PC-3 (cell line): Measurements from ENCODE around the gene TBCC. TPM values are rescaled to one million over a fixed set of nuclear protein-coding genes. Genes with fewer than 3 reads are reported as not detected.

Experiments used
- ATAC-seq: fragments of 200-7000 bp; cut with Tn5 transposase; 2 replicates; pipeline ENCODE4 v1.9.1; 2020; ENCODE audit warnings: mild to moderate bottlenecking, moderate library complexity
- BruUV-seq: library from RNA; stranded (reverse); fragments of 400-500 nt; replicated peaks from 2 replicates; lab custom pipeline; 2021; lab: Mats Ljungman, UMichigan
- CTCF ChIA-PET: fragments of 300-600 bp; sonication (Branson Sonifier 250); formaldehyde crosslinking; loops from one replicate; lab custom pipeline; 2022; ENCODE audit warnings: antibody characterized with exemption; lab: Charles Lee
- POLR2A ChIA-PET: fragments of 300-600 bp; sonication (Branson Sonifier 250); formaldehyde crosslinking; loops from one replicate; lab custom pipeline; 2022; ENCODE audit warnings: antibody characterized with exemption; ENCODE audit not compliant: unreplicated experiment; lab: Charles Lee
- DNase-seq: peaks from one replicate; pipeline ENCODE4 v3.0.0-alpha.2; 2015
- H2AFZ ChIP-seq: fragments of 300-600 bp; sonication (generic); 2 replicates; pipeline ENCODE4 v1.6.0; 2016; ENCODE audit warnings: antibody characterized with exemption, low read length
- H3F3A ChIP-seq: fragments of 300-600 bp; sonication (generic); one replicate; pipeline ENCODE4 v1.6.0; 2017; ENCODE audit warnings: antibody characterized with exemption, low read length, control low read depth, mild to moderate bottlenecking; ENCODE audit not compliant: unreplicated experiment
- H3K27ac ChIP-seq: fragments of 300-600 bp; sonication (generic); 2 replicates; pipeline ENCODE4 v1.5.1; 2016; ENCODE audit warnings: mild to moderate bottlenecking, low read length
- H3K27me3 ChIP-seq: fragments of 300-600 bp; sonication (generic); 2 replicates; pipeline ENCODE4 v1.6.1; 2016; ENCODE audit warnings: low read length, mixed read lengths
- H3K36me3 ChIP-seq: fragments of 300-600 bp; sonication (generic); 2 replicates; pipeline ENCODE4 v1.6.1; 2016; ENCODE audit warnings: low read depth, mixed run types, low read length, mixed read lengths
- H3K4me1 ChIP-seq: fragments of 300-600 bp; sonication (generic); 2 replicates; pipeline ENCODE4 v1.5.1; 2016; ENCODE audit warnings: low read length; ENCODE audit not compliant: insufficient read depth
- H3K4me2 ChIP-seq: fragments of 300-600 bp; sonication (generic); 2 replicates; pipeline ENCODE4 v1.6.0; 2016; ENCODE audit warnings: low read length
- H3K4me3 ChIP-seq: fragments of 300-600 bp; sonication (generic); 2 replicates; pipeline ENCODE4 v1.5.1; 2016; ENCODE audit warnings: mild to moderate bottlenecking, low read length, mixed read lengths
- H3K79me2 ChIP-seq: fragments of 300-600 bp; sonication (generic); 2 replicates; pipeline ENCODE4 v1.6.1; 2017; ENCODE audit warnings: low read length, mixed read lengths
- H3K9ac ChIP-seq: fragments of 300-600 bp; sonication (generic); 2 replicates; pipeline ENCODE4 v1.6.0; 2016; ENCODE audit warnings: mild to moderate bottlenecking, low read length
- H3K9me2 ChIP-seq: fragments of 300-600 bp; sonication (generic); replicated peaks from 2 replicates; pipeline ENCODE4 v1.6.1; 2016; ENCODE audit warnings: mixed run types, low read length, mixed read lengths
- H3K9me3 ChIP-seq: fragments of 300-600 bp; sonication (generic); 2 replicates; pipeline ENCODE4 v1.6.1; 2016; ENCODE audit warnings: low read length, mixed read lengths
- H4K20me1 ChIP-seq: fragments of 300-600 bp; sonication (generic); 2 replicates; pipeline ENCODE4 v1.6.1; 2016; ENCODE audit warnings: low read length, mixed read lengths
- CTCF ChIP-seq: fragments of 300-600 bp; sonication (generic); conservative IDR thresholded peaks from 2 replicates; pipeline ENCODE4 v1.5.1; 2017; ENCODE audit warnings: antibody characterized with exemption, low read depth, mild to moderate bottlenecking, low read length
- EZH2 ChIP-seq: fragments of 300-600 bp; sonication (generic); IDR thresholded peaks from one replicate; pipeline ENCODE4 v1.6.1; 2017; ENCODE audit warnings: antibody characterized with exemption, mild to moderate bottlenecking, low read length; ENCODE audit not compliant: unreplicated experiment
- EZH2phosphoT487 ChIP-seq: fragments of 300-600 bp; sonication (generic); IDR thresholded peaks from 2 replicates; pipeline ENCODE4 v1.6.1; 2018; ENCODE audit warnings: mild to moderate bottlenecking, antibody characterized with exemption, low read length, borderline replicate concordance
- intact Hi-C: fragments of 100-400 bp; cut with micrococcal nuclease; formaldehyde crosslinking; loops from 2 replicates; pipeline ENCODE4 v1.9.0; 2023
- total RNA-seq: library from RNA; depleted of rRNA; stranded (reverse); fragments of >200 nt; gene quantifications from 2 replicates; pipeline ENCODE4 v1.2.3, GENCODE V29; 2014

Gene TBCC
- total RNA-seq, 1 experiment from 2014 or later: 32.3 TPM

- H3K36me3 ChIP-seq: no peaks in the 10 kb centered on the region
- no peaks in the 10 kb centered on the region for H3F3A ChIP-seq
- peaks cover 41% of the 10 kb centered on the region for H3K4me1 ChIP-seq
- peak overlapping the region; percentile 73; the same call in 1 of the 2 replicates for H2AFZ ChIP-seq
- H4K20me1 ChIP-seq: no peaks in the 10 kb centered on the region
- ChIA-PET CTCF (interaction anchor here (0.5 to 0.6 kb wide), 3 partner anchors 17 to 488 kb away, joined by 4 to 26 read pairs (median 7); no protein-coding TSS in a partner anchor), POLR2A (interaction anchor here (0.6 to 1.2 kb wide), 8 partner anchors 9 to 202 kb away, joined by 3 to 25 read pairs (median 6); partner anchors contain the start of genes PPP2R5D and RPL7L1)
- peaks cover 57% of the 10 kb centered on the region for H3K79me2 ChIP-seq
- no peaks in the 10 kb centered on the region for H3K9me3 ChIP-seq
- peak; percentile 84 for DNase-seq
- H3K4me3 ChIP-seq: peak overlapping the region; percentile 76
- peak overlapping the region; percentile 89 for H3K4me2 ChIP-seq
- H3K9me2 ChIP-seq: no peaks in the 10 kb centered on the region
- H3K27ac ChIP-seq: peak overlapping the region; percentile 93
- TF ChIP-seq EZH2: no peak
- no peak for TF ChIP-seq CTCF
- H3K9ac ChIP-seq: peak overlapping the region; percentile 99
- BruUV-seq: no TSS peak
- H3K27me3 ChIP-seq: no peaks in the 10 kb centered on the region
- intact Hi-C loops: loop anchor here (1.0 to 2.0 kb wide), 2 partner anchors 36 to 94 kb away; partner anchors contain the start of gene TBCC
- ATAC-seq: peak; percentile 59
These were observed 36.8 kb upstream of the TBCC start for GRCh38 chr6:42782689-42783176.

DNA sequence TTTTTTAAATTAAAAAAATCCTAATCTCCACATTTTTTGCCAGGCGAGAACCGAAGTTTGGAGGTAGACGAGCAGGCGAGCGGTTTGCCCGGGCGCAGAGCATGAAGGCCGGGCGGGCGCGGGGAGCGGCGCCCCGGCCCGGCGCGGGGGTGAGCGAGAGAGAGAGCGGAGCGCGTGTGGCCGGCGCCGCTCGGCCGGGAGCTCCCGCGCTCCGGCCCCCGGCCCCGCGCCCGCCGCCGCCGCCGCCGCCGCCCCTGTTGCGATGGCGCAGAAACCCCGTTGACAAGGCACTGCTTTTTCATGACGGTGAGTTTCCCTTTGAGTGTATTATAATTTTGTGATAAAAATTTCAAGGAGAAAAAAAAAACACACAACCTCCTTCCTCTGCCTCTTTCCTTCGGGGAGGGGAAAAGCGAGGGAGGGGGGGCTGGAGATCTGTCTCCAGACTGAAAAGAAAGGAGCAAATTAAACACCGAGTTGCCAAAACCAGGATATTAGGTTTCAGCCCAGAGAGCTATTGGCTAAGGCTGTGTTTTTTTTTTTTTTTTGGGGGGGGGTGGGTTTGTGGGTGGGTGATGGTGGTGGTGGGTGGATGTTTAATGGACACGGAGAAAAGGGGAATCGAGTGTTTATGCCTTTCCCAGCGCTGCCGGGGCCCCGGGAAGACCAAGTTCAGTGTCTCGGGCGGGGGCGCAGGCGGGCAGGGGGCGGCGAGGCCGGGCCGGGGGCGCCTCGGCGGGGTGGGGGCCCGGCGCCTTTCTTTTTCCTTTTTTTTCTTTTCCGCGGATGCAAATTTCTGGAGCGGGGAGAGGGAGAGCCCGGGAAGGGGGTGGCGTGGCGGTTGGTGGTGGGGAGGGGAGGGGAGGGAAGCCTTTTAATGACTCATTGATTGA, 36.1 kb upstream of the TBCC start, which contains the start of gene BICRAL:
Gene BICRAL, plus strand, starts transcription at position 257 of the 893 bp plus-strand sequence. CDS start 39,971 bp downstream, outside the sequence.
- no peaks in the 10 kb centered on the region for H4K20me1 ChIP-seq
- H2AFZ ChIP-seq: peak within 1 kb of the TSS; percentile 79
- DNase-seq (peak; percentile 78), ATAC-seq (peak; percentile 31)
- H3K9me2 ChIP-seq: no peaks in the 10 kb centered on the region
- H3K27me3 ChIP-seq: no peaks in the 10 kb centered on the region
- no peaks in the 10 kb centered on the region for H3K9me3 ChIP-seq
- H3K79me2 ChIP-seq: peaks cover 51% of the 10 kb centered on the region
- H3K9ac ChIP-seq: peak within 1 kb of the TSS; percentile 99
- CTCF ChIA-PET: interaction anchor here (0.6 kb wide), 2 partner anchors 95 to 502 kb away, joined by 3 to 7 read pairs; no protein-coding TSS in a partner anchor
- peak within 1 kb of the TSS; percentile 76 for H3K4me3 ChIP-seq
- POLR2A ChIA-PET: interaction anchor here (0.6 to 1.2 kb wide), 13 partner anchors 10 to 845 kb away, joined by 3 to 25 read pairs (median 6); partner anchors contain the start of genes PPP2R5D, RPL7L1 and TBCC
- H3K36me3 ChIP-seq: no peaks in the 10 kb centered on the region
- H3K4me2 ChIP-seq: peak within 1 kb of the TSS; percentile 89
- intact Hi-C loops: loop anchor here (1.0 to 2.0 kb wide), 3 partner anchors 15 to 95 kb away; partner anchors contain the start of gene TBCC
- peak within 1 kb of the TSS; percentile 93 for H3K27ac ChIP-seq
- no peaks in the 10 kb centered on the region for H3F3A ChIP-seq
- no TSS peak for BruUV-seq
- peaks cover 47% of the 10 kb centered on the region for H3K4me1 ChIP-seq
- TF ChIP-seq EZH2phosphoT487 (no peak), EZH2 (no peak), CTCF (no peak)
